Mammary epithelial cell (primary cell): ENCODE data around the gene ITPKB.

ENCODE experiments used
- EZH2 ChIP-seq: IDR thresholded peaks from 2 replicates; pipeline ENCODE4 v1.6.1; 2012; ENCODE audit warnings: low read length, inconsistent platforms, borderline replicate concordance
- TF ChIP-seq, protein P1 (sequence below), 2 donors: IDR thresholded peaks in 1 of 2; conservative IDR thresholded peaks in 1 of 2; 2 replicates each; pipeline ENCODE4 v1.5.1; 2011 to 2012; ENCODE audit warnings: inconsistent platforms in 2 of 2, low read length in 2 of 2, mild to moderate bottlenecking in 2 of 2, control low read depth in 1 of 2, low read depth in 1 of 2; ENCODE audit not compliant: insufficient read depth in 1 of 2; ENCODE audit errors: extremely low read depth in 1 of 2

DNA sequence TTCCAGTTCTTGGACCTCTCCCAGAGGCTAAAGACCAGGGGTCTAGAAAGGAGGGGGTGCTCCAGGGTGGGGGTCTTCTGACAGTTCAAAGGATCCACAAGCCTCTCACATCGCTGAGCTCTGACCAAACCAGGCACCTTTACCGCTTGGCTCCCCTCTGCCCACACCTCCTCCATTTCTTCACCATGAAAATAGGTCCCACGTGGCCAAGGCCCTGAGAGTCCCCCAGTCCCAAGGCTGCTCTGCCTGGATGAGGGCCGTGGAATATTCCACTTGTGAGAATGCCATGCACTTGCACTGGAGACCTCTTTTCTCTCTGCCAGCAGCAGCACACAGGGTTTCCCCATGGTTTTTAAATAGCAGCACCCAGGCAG is 87.4 kb downstream of the ITPKB start:
- TF ChIP-seq, protein P1, sequence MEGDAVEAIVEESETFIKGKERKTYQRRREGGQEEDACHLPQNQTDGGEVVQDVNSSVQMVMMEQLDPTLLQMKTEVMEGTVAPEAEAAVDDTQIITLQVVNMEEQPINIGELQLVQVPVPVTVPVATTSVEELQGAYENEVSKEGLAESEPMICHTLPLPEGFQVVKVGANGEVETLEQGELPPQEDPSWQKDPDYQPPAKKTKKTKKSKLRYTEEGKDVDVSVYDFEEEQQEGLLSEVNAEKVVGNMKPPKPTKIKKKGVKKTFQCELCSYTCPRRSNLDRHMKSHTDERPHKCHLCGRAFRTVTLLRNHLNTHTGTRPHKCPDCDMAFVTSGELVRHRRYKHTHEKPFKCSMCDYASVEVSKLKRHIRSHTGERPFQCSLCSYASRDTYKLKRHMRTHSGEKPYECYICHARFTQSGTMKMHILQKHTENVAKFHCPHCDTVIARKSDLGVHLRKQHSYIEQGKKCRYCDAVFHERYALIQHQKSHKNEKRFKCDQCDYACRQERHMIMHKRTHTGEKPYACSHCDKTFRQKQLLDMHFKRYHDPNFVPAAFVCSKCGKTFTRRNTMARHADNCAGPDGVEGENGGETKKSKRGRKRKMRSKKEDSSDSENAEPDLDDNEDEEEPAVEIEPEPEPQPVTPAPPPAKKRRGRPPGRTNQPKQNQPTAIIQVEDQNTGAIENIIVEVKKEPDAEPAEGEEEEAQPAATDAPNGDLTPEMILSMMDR (conservative IDR thresholded peaks at IDR 0.05 in 1 of 2, IDR thresholded peaks at IDR 0.05 in 1 of 2; ENCODE audit: extremely low read depth in 1 of 2, insufficient read depth in 1 of 2, low read depth in 1 of 2, low read length in 2 of 2), result no peak
- no peak for TF ChIP-seq EZH2
